IPS-18c (cell line): Measurements from ENCODE around the gene ACOX1.

Source experiments
- H3K4me3 ChIP-seq: 2 replicates; pipeline ENCODE4 v1.7.0; 2013; ENCODE audit warnings: low read depth, mild to moderate bottlenecking, low read length, moderate library complexity; ENCODE audit not compliant: insufficient read depth
- H3K9me3 ChIP-seq: one replicate; pipeline ENCODE4 v1.6.1; 2013; ENCODE audit warnings: mild to moderate bottlenecking, low read length, moderate library complexity; ENCODE audit not compliant: control insufficient read depth, insufficient read depth

The ACOX1 gene

GRCh38 chr17:75978938-75979704 is at the start of gene ACOX1, which contains the start of gene TEN1:
Gene ACOX1, minus strand, starts transcription at chr17:75979166. Its CDS starts 93 bp downstream, at chr17:75979073.
Gene TEN1, plus strand, starts transcription at chr17:75979240. Its CDS starts 6,953 bp downstream, at chr17:75986193.
- peak within 1 kb of the TSS; percentile 89 for H3K4me3 ChIP-seq
- H3K9me3 ChIP-seq: no peaks in the 10 kb centered on the region

GRCh38 chr17:76027159-76027839 is 48.3 kb upstream of the ACOX1 start, which contains the start of gene EVPL:
Gene EVPL, minus strand, starts transcription at chr17:76027306. Its CDS starts 108 bp downstream, at chr17:76027198.
- Histone ChIP-seq H3K4me3 (no peak within 1 kb of the TSS), H3K9me3 (peaks cover 2% of the 10 kb centered on the region)

- Histone ChIP-seq H3K9me3 (peaks cover 2% of the 10 kb centered on the region), H3K4me3 (no peak overlapping the region)
Observed at GRCh38 chr17:76026714-76027158, 47.8 kb upstream of the ACOX1 start.

- peaks cover 2% of the 10 kb centered on the region for H3K9me3 ChIP-seq
- no peak overlapping the region for H3K4me3 ChIP-seq
Observed at GRCh38 chr17:76025294-76025693, 46.3 kb upstream of the ACOX1 start.

- Histone ChIP-seq H3K4me3 (no peak overlapping the region), H3K9me3 (peaks cover 2% of the 10 kb centered on the region)
Observed at GRCh38 chr17:76024353-76024752, 45.4 kb upstream of the ACOX1 start.

- H3K4me3 ChIP-seq: no peak overlapping the region
- H3K9me3 ChIP-seq: peaks cover 2% of the 10 kb centered on the region
Observed at GRCh38 chr17:76023900-76024237, 44.9 kb upstream of the ACOX1 start.

GRCh38 chr17:76022973-76023899 is 44.3 kb upstream of the ACOX1 start:
- peaks cover 1% of the 10 kb centered on the region for H3K9me3 ChIP-seq
- no peak overlapping the region for H3K4me3 ChIP-seq

- no peaks in the 10 kb centered on the region for H3K9me3 ChIP-seq
- no peak overlapping the region for H3K4me3 ChIP-seq
Observed at GRCh38 chr17:76022285-76022684, 43.3 kb upstream of the ACOX1 start.

- H3K9me3 ChIP-seq: no peaks in the 10 kb centered on the region
Observed at GRCh38 chr17:76019833-76020467, 41.0 kb upstream of the ACOX1 start.

GRCh38 chr17:76018801-76019200 is 39.8 kb upstream of the ACOX1 start:
- no peaks in the 10 kb centered on the region for H3K9me3 ChIP-seq
- no peak overlapping the region for H3K4me3 ChIP-seq

More at GRCh38 chr17:76019833-76020467, 41.0 kb upstream of the ACOX1 start:
- H3K4me3 ChIP-seq: no peak overlapping the region

- Histone ChIP-seq H3K4me3 (no peak overlapping the region), H3K9me3 (no peaks in the 10 kb centered on the region)
Observed at GRCh38 chr17:76018340-76018680, 39.3 kb upstream of the ACOX1 start.

GRCh38 chr17:76017481-76018339 is 38.7 kb upstream of the ACOX1 start:
- no peaks in the 10 kb centered on the region for H3K9me3 ChIP-seq
- no peak overlapping the region for H3K4me3 ChIP-seq

- H3K9me3 ChIP-seq: no peaks in the 10 kb centered on the region
- H3K4me3 ChIP-seq: no peak overlapping the region
Observed at GRCh38 chr17:76014925-76015261, 35.9 kb upstream of the ACOX1 start.

- H3K9me3 ChIP-seq: no peaks in the 10 kb centered on the region
- no peak overlapping the region for H3K4me3 ChIP-seq
Observed at GRCh38 chr17:76014100-76014924, 35.3 kb upstream of the ACOX1 start.

- Histone ChIP-seq H3K4me3 (no peak overlapping the region), H3K9me3 (no peaks in the 10 kb centered on the region)
Observed at GRCh38 chr17:76013377-76013932, 34.5 kb upstream of the ACOX1 start.
